Liver (tissue), 9 donors: Measurements from ENCODE around the gene KIFC3. TPM values are rescaled to one million over a fixed set of nuclear protein-coding genes. Genes with fewer than 3 reads are reported as not detected.
A peak's percentile ranks its signal among the peaks of the same experiment; 100 is the strongest.

Source experiments
- DNase-seq: peaks from one replicate; pipeline ENCODE4 v3.0.0-alpha.2; 2017; ENCODE audit warnings: low spot score
- H3K27ac ChIP-seq, 2 donors: one replicate each; pipeline ENCODE4 v1.7.0; 2013; ENCODE audit warnings: inconsistent platforms in 2 of 2, low read length in 2 of 2, control low read depth in 1 of 2, low read depth in 1 of 2, mild to moderate bottlenecking in 1 of 2
- H3K27me3 ChIP-seq, 4 donors: one replicate each; pipeline versions ENCODE4 v1.6.1 to v1.7.0; 2013; ENCODE audit warnings: low read length in 3 of 4, inconsistent platforms in 1 of 4, mild to moderate bottlenecking in 1 of 4, moderate library complexity in 1 of 4; ENCODE audit not compliant: control insufficient read depth in 4 of 4, insufficient read depth in 4 of 4
- H3K36me3 ChIP-seq, 4 donors: one replicate each; pipeline versions ENCODE4 v1.6.1 to v1.7.0; 2013; ENCODE audit warnings: low read length in 3 of 4, mild to moderate bottlenecking in 3 of 4, low read depth in 1 of 4, moderate library complexity in 1 of 4; ENCODE audit not compliant: control insufficient read depth in 4 of 4, insufficient read depth in 3 of 4
- H3K4me1 ChIP-seq, 4 donors: one replicate each; pipeline versions ENCODE4 v1.6.1 to v1.7.0; 2013; ENCODE audit warnings: low read length in 3 of 4, mild to moderate bottlenecking in 3 of 4, moderate library complexity in 1 of 4; ENCODE audit not compliant: control insufficient read depth in 4 of 4, insufficient read depth in 4 of 4
- H3K4me3 ChIP-seq, 3 donors: one replicate each; pipeline versions ENCODE4 v1.6.1 to v1.7.0; 2013; ENCODE audit warnings: low read length in 3 of 3, control low read depth in 1 of 3, low read depth in 1 of 3, mild to moderate bottlenecking in 1 of 3
- H3K9ac ChIP-seq, 2 donors: one replicate each; pipeline ENCODE4 v1.7.0; 2013; ENCODE audit warnings: low read length in 2 of 2, mild to moderate bottlenecking in 2 of 2, moderate library complexity in 2 of 2, control low read depth in 1 of 2, low read depth in 1 of 2
- H3K9me3 ChIP-seq, 4 donors: one replicate each; pipeline versions ENCODE4 v1.6.1 to v1.7.0; 2013; ENCODE audit warnings: low read length in 3 of 4; ENCODE audit not compliant: control insufficient read depth in 4 of 4
- ATF3 ChIP-seq: IDR thresholded peaks from 2 replicates; pipeline ENCODE4 v1.6.1; 2016; ENCODE audit warnings: antibody characterized with exemption
- CTCF ChIP-seq: fragments of 150-350 bp; IDR thresholded peaks from 2 replicates; pipeline ENCODE4 v1.5.1; 2017; ENCODE audit warnings: improper control_type of control experiment, low read depth, low read length; ENCODE audit not compliant: missing input control
- EGR1 ChIP-seq, 2 donors: IDR thresholded peaks; 2 replicates each; pipeline ENCODE4 v1.6.1; 2016 to 2018; ENCODE audit warnings: antibody characterized with exemption in 2 of 2, low read depth in 2 of 2
- FOXA1 ChIP-seq: IDR thresholded peaks from 2 replicates; pipeline ENCODE4 v1.6.1; 2016; ENCODE audit warnings: antibody characterized with exemption
- FOXA2 ChIP-seq: IDR thresholded peaks from 2 replicates; pipeline ENCODE4 v1.6.1; 2016; ENCODE audit warnings: antibody characterized with exemption
- GABPA ChIP-seq, 2 donors: IDR thresholded peaks in 1 of 2; conservative IDR thresholded peaks in 1 of 2; 2 replicates each; pipeline ENCODE4 v1.6.1; 2016; ENCODE audit warnings: antibody characterized with exemption in 2 of 2, mild to moderate bottlenecking in 1 of 2, moderate library complexity in 1 of 2
- HNF4A ChIP-seq, 2 donors: conservative IDR thresholded peaks; 2 replicates each; pipeline ENCODE4 v1.6.1; 2016; ENCODE audit warnings: antibody characterized with exemption in 2 of 2, mild to moderate bottlenecking in 2 of 2
- JUND ChIP-seq, 2 donors: IDR thresholded peaks; 2 replicates each; pipeline ENCODE4 v1.6.1; 2016; ENCODE audit warnings: antibody characterized with exemption in 2 of 2
- MAX ChIP-seq: IDR thresholded peaks from 2 replicates; pipeline ENCODE4 v1.6.1; 2016; ENCODE audit warnings: antibody characterized with exemption
- NR2F2 ChIP-seq: IDR thresholded peaks from 2 replicates; pipeline ENCODE4 v1.6.1; 2016; ENCODE audit warnings: antibody characterized with exemption
- RXRA ChIP-seq, 2 donors: IDR thresholded peaks; 2 replicates each; pipeline ENCODE4 v1.6.1; 2017 to 2018; ENCODE audit warnings: antibody characterized with exemption in 2 of 2, mild to moderate bottlenecking in 1 of 2
- YY1 ChIP-seq: IDR thresholded peaks from 2 replicates; pipeline ENCODE4 v1.6.1; 2016; ENCODE audit warnings: antibody characterized with exemption, mild to moderate bottlenecking
- ZBTB33 ChIP-seq: IDR thresholded peaks from 2 replicates; pipeline ENCODE4 v1.6.1; 2016; ENCODE audit warnings: antibody characterized with exemption
- WGBS: extraction: QIAGEN DNeasy Blood & Tissue Kit; methylation state at CpG from one replicate; pipeline ENCODE4 v1.1.7; 2013; 5-methylcytosine and 5-hydroxymethylcytosine counted together
- polyA plus RNA-seq, 2 donors: library from polyadenylated mRNA; stranded (reverse) in 1 of 2; unstranded in 1 of 2; fragments of 200-250 nt in 1 of 2; fragments of >200 nt in 1 of 2; fragmentation: Nextera tagmentation in 1 of 2; extraction: Ambion mirVana in 1 of 2; gene quantifications; one replicate each; pipeline versions ENCODE4 v1.2.1 to v1.2.3, GENCODE V29; 2013 to 2015
- total RNA-seq, 2 donors: library from RNA; depleted of rRNA; stranded (reverse); fragments of >200 nt; gene quantifications; one replicate each; pipeline ENCODE4 v1.2.3, GENCODE V29; 2014
- donor health status: healthy.
- donor health status: healthy.
- donor health status: healthy.
- donor health status: healthy.
- donor health status: healthy.

KIFC3 gene
- total and polyA plus RNA-seq, 4 donors, result 16.5 to 103 (median 27.4) TPM

GRCh38 chr16:57817680-57818079, 15.4 kb upstream of the KIFC3 start (continued):
- TF ChIP-seq GABPA (IDR thresholded peaks at IDR 0.05 in 1 of 2, conservative IDR thresholded peaks at IDR 0.05 in 1 of 2) (no peak), ATF3 (no peak), FOXA1 (no peak), ZBTB33 (no peak), CTCF (no peak), RXRA (IDR thresholded peaks at IDR 0.05) (no peak)

- no peak for DNase-seq
- H3K9me3 ChIP-seq, result no peaks in the 10 kb centered on the region
- TF ChIP-seq YY1, result no peak
- TF ChIP-seq RXRA (IDR thresholded peaks at IDR 0.05), result no peak
- TF ChIP-seq MAX, result no peak
- no peak for TF ChIP-seq GABPA (IDR thresholded peaks at IDR 0.05 in 1 of 2, conservative IDR thresholded peaks at IDR 0.05 in 1 of 2)
- TF ChIP-seq EGR1 (IDR thresholded peaks at IDR 0.05; ENCODE audit: low read depth in 2 of 2), result no peak
- TF ChIP-seq CTCF, result no peak
- no peak for TF ChIP-seq ZBTB33
- TF ChIP-seq JUND (IDR thresholded peaks at IDR 0.05), result peak in 1 of 2 donors; percentile 35
- TF ChIP-seq HNF4A (conservative IDR thresholded peaks at IDR 0.05), result no peak
- no peak for TF ChIP-seq FOXA2
- TF ChIP-seq NR2F2, result peak; percentile 38
- H3K4me1 ChIP-seq, result peaks cover 0 to 1% (median under 1%) of the 10 kb centered on the region in 4 donors
- 57% methylated on average over 16 of the region's 16 CpGs for WGBS
- H3K27ac ChIP-seq, result peak overlapping the region; percentile 27 to 51
- no peaks in the 10 kb centered on the region for H3K27me3 ChIP-seq
- no peak overlapping the region for H3K4me3 ChIP-seq
- no peaks in the 10 kb centered on the region for H3K36me3 ChIP-seq
- no peak overlapping the region for H3K9ac ChIP-seq
Observed at GRCh38 chr16:57815987-57816745, 13.9 kb upstream of the KIFC3 start.
